Globus pallidus (tissue), 1 donor: Measurements from ENCODE around the gene POLR2C.
A peak's percentile ranks its signal among the peaks of the same experiment; 100 is the strongest.
"Not testable (repeated sequence)": the region's sequence is repeated elsewhere in the genome, so short reads cannot be mapped to it uniquely, and the experiment has no call there.

ENCODE experiments used
- DNase-seq: peaks from one replicate; pipeline ENCODE4 v3.0.0-alpha.2; 2015; ENCODE audit warnings: low spot score

POLR2C gene

DNA sequence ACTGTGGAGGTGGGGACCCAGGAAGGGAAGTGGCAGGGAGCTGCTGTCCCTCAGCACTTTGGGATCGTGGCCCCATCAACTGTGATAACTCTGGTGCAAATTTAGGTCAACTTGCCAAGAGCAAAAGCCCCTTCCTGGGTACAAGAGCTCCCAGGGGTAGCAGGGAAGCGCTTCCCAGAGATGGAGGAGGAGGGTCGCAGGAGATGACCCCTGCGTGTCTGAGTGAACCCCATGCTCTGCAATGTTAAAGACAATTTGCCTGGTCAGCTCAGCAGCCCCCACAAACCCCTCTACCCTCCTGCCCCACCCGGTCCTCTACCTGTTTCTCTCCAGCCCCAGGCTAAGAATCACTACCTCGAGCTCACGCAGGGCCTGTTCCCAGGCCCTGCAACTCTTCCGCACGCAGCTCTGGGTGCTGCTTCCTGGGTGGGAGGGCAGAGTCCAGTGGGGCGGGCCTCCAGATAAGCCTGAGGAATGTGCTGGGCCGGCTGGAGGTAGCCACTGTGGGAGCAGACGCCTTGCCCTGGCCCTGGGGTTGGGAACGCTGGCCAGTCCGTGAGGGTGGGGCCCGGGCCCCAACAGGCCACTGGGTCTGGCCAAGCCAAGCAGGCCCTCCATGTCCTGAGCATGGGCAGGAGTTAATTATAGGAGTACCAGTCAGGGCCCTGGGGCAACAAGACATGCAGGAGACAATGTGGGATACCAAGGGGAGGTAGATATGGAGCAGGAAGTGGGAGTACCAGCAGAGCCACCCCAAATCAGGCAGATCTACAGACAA, 17.7 kb downstream of the POLR2C start:
- no peak for DNase-seq

DNA sequence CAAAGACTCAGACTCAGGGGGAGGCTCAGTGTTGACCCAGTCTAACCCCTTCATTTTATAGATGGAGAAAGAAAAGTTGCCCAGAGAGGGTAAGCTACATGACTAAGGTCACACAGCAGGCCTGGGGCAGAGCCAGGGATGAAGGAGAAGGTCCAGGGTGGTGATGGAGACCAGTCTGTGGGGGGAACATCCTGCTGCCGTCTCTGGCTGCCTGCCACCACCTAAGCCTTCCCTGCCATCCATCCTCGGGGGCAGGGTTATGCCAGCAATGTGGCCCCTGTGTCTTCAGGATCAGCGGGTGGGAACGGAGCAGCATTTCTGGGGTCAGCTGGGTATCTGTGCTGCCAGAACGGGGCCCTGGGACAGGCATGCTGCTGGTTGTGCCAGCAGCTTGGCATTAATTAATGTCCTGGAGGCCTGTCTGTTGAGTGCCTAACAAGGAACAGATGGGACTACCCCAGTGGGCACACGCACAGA, 18.3 kb downstream of the POLR2C start:
- no peak for DNase-seq

DNA sequence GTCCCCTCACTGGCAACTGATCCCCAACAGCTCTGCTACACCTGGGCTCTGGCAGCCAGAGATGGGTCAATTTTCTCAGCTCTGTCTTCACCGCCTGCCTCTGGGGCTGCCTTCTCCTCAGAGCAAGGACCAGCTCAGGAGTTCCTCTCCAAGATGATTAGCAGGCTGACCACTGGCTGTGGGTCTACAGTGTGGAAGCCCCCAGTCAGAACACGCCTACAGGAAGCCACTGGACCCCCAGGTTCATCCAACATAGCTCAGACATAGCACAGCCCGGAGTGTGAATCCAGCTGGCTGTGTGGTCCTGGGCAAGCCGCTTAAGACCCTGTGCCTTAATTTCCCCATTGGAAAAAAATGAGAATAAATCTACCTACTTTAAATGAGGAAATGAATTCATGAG, 18.9 kb downstream of the POLR2C start:
- DNase-seq: no peak

DNA sequence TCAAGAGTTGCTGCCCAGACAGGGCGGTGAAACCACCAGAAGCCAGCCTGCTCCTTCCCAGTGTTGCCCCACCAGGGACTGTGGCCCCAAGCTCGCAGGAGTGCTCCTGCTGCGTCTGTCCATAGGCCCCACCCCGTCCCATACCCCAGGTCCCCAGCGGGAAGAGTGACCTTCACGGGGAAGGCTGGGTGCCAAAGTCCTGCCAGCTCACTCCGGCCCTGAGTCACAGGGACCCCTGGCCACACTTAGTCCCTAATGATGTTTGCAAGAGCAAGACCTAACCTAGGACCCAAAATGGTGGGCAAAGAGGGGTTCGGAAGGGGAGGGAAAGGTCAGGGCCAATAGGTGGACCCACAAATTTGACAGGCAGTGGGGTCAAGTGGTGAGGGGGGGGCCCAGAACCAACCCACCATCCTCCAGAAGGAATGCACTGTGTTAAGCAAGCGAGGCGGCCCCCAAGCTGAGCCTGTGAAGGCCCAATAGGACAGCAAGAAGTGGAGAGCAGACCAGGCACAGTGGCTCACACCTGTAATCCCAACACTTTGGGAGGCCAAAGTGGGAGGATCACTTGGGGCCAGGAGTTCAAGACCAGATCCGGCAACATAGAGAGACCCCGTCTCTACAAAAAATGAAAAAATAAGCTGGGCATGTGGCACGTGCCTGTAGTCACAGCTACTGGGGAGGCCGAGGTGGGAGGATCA, 20.5 kb downstream of the POLR2C start:
- DNase-seq: no peak

DNA sequence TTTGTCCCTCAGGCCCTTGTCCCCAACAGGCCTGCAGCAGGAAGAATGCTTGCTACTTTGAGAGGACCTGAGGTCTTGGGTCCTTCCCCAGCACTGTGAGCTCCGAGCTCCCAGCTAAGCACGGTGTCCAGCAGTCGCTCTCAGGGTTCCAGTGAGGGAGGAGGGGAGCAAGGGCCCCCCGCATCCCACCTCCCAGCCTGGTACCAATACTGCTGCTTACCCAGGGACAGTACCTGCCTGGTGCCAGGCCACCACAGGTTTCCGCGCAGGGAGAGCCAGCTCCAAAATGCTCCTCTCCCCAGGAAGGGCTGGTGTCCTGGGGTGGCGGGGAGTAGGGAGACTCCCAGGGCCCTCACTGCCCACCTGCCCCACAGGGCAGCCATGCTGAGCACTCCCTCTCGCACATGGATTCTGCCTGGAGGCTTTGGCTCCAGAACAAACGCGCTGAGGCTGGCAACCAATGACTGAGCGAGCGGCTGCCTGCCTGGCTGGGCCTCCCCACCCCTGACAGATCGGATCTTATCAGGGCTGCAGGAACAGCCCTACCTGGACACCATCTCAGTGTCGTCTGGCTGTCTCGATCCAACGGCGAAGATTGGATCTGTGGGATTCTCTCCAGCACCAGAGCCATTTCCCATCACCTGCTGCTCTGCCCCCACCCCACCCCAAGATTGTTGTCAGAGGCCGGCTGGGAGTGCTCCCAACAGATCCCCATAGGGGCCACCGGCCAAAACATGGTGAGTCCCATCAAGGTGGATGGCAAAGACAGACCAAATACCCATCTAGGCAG, 21.4 kb downstream of the POLR2C start:
- no peak for DNase-seq

DNA sequence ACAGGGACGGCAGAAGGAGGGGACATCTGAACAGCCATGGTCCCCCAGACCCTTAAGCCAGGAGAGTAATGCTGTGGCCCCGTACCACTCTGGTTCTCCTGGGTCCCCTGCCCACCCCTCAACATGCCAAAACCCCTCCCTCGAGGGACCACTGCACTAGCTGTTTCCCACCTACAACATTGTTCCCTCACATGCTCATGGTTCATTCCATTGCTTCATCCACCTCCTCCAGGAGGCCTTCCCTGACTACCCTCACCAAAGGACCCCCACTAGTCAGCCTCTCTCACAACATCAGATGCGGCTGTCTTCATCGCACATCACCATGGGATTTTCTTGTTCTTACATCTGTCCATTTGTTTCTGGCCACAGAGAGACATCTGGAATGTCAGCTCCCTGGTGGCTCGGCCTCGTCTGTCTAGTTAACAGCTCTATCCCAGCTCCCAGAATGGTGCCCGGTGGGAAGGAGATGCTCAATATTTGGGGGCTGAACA, 22.1 kb downstream of the POLR2C start:
- no peak for DNase-seq

DNA sequence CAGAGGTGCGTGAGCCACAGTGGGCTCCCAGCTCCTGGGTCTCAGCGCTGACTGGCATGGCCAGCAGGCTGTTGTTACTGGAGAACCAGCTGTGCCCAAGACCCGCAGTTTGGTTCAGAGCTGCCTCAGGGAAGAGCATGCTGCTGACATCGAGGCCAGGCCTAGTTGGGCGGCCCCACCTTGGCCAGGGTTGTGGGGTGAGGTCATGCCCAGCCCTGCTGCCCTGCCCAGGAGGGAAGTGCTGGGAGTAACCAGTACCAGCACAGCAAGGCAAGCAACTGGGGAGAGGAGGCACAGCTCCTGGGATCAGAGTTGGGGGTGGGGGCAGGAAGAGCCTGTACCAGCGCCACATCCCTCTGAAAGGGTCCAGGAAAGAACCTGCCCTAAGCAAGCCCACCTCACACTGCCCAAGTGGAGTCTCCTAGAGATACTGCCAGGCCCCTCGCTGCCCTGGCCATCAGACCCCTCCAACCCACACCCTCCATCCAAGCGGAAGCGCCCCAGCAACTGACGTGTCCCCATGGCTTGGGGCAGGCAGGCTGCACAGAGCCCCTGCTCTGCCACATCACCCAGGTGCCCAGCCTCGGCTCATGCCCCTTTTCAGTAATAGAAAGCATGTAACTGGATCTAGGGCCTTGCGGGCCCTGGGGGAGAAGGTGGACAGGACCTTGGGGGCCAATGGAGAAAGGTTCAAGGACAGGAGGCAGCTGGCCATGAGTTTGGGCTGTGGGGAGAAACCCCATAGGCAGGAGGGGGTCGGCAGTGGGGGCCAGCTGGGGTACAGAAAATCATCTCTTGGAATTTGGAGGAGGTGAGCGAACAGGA, 22.8 kb downstream of the POLR2C start:
- DNase-seq: no peak

DNA sequence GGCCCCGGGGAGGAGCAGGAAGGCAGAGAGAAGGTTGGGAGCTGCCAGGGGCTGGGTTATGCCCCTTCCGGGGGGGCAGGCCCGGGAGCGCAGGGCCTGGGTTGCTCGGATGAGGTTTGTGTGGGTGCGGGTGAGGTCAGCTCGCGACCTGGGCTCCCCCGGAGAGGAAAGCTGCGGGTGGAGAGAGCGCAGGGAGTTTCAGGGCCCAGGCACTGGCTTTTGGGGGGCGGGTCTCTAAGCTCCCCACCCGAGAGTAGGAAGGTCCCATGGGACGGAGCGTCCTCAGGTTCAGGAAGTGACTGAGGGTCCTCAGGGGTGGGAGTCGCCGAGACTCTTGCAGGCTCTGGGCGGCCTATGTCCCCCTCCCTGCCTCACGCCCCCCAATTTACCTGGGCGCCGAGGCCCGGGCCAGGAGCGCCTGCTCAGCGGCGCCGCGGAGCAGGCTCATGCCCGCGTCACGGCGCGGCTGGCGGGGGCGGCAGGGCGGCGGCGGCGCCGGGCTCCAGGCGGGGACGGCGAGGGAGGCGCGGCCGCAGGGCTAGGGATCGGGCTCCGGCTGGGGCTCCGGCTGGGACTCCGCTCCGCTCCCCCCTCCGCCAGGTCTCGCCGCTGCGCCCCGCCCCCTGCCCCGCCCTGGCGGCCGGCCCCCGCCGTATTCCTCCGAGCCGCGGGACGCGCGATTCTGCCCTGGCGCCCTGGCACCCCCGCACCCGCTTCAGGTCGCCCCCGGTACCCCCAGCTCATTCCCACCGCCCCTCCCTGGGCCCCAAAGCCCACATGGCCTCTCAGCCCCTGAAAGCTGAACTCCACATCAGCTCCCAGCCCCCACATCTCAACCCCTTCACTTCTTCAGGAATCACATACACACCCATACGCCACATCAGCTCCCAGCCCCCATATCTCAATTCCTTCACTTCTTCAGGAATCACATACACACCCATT, 23.7 kb downstream of the POLR2C start, which contains the start of gene DOK4:
TSS of gene DOK4 (minus strand) at position 578 of the 942 bp plus-strand sequence. CDS start 6,986 bp downstream, outside the sequence.
- DNase-seq: peak; percentile 38

DNA sequence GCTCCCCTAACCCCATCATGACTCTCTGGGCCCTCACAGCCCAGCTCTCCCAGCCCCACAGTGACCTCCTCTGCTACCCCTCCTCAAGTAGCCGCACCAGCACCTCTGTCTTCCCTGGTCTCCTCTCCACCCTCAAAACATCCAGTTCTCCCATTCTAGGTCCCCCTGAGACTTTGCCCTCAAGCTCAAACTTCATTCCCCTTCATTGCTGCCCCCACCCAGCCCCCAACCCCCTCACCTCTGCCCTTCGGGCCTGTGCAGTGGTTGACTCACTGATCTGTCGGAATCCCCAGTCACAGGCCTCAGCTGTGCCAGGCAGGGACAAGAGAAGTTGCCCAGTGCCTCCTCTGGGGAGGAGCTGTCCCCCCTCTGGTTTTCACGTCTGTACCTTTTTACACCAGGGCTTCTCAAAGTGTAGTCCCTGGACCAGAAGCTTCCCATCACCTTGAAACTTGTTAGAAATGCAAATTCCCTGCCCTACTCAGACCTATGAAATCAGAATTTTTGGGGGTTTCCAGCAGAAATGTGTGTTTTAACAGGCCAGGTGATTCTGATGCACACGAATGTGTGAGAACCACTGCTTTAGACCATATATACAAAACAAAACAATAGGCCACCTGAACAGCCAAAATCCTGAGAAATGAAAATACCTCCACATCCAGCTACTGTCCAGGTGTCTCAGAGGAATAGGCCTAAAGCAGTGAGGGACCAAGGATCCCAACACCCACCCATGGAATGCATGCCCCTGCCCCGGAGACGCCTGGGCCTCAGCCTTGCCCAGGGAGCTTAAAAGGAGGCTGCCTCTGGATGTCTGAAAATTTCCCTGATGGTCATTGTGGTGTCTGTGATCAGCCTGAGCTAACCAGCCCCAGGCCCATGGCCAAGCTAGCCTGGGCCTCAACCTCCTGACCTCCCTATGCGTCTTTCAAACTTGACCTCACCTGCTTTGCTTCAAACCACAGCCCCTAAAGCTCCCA, 24.7 kb downstream of the POLR2C start:
- DNase-seq: no peak

DNA sequence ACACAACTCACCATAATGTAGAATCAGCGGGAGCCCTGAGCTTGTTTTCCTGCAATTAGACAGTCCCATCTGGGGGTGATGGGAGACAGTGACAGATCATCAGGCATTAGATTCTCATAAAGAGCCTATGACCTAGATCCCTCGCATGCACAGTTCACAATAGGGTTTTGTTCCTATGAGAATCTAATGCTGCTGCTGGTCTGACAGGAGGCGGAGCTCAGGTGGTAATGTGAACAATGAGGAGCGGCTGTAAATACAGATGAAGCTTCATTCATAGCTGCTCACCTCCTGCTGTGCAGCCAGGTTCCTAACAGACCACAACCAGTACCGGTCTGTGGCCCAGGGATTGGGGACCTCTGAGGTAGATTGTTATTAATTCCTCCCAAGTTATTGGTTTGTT, 26.8 kb downstream of the POLR2C start:
- DNase-seq: no peak

DNA sequence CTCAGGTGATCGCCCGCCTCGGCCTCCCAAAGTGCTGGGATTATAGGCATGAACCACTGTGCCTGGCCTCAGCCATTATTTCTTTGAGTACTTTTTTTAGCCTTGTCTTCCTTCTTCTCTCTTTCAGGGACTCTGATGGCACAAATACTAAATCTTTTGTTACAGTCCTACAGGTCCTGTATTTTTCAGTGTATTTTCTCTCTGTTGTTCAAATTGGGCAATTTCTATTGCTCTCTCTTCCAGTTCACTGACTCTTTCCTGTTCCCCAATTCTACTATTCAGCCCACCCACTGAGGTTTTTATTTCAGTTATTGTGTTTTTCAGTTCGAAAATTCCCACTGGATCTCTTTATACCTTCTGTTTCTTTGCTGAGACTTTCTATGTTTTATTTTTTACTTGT, 31.3 kb downstream of the POLR2C start:
- DNase-seq: no peak

DNA sequence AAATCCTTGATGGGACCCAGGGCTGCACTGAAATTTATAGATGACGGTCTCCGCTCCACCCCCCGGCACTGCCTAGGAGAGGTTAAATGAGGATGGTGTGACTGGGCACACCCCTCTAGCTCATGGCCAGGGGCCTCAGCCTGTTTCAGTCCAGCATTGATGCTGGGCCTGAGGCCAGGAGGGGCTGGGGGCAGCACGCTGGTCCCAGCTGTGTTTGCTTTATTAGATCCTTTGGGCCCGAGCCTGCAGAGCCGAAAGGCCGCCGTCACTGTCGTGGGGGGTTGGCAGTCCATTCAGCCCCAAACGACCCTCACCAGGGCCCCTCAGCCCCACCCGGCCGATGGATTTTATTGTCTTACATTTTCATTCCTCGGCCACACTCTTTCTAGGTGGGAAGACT, 34.6 kb downstream of the POLR2C start:
- no peak for DNase-seq

DNA sequence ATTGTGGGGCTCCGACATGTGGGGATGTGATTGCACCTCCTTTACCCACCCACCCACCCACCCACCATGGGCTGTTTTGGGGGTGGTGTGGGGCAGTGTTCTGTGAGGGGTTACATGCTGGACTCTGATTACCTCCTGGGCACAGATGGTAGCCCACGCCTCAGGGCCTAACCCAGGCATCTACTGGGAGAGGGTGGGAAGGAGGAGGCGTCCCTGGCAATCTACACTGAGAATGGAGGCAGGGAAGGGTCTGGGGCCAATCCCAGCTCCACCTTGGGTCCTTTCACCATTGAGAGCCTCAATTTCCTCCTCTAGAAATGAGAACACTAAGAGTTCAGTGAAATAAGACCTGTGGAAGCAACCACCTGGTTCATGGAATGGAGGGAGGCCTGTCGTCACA, 35.6 kb downstream of the POLR2C start:
- no peak for DNase-seq

DNA sequence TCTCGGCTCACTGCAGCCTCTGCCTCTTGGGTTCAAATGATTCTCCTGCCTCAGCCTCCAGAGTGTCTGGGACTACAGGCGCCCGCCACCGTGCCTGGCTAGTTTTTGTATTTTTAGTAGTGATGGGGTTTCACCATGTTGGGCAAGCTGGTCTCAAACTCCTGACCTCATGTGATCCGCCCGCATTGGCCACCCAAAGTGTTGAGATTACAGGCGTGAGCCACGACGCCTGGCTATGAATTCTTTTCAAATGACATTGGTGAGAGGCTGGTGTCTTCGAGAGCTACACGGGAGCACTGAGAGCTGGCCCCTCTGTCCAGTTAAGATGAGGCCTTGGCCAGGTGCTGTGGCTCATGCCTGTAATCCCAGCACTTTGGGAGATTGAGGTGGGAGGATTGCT, 37.5 kb downstream of the POLR2C start:
- DNase-seq: not testable (repeated sequence)

DNA sequence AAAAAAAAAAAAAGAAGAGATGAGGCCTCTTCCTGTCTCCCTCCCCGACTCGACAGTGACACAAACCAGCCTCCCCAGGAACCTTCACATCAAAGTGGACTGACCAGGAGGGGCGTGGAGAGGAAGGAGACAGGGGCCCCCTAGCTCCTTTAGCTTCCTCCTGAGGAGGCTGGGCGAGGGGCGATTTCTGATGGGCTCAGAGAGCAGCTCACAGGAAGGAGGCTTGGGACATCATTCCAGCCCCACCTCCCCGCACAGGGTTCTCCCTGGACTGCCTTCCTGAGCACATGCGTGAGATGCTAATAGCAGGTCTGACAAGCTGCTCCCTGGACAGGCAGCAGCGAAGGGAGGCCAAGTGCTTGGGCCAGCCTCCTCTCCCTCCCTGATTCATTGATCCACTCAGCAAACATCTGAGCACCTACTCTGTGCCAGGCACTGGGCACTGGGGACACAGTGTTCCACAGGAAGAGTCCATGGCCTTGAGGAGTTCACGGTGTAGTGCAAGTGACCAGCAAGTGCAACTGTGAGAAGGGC, 38.2 kb downstream of the POLR2C start:
- no peak for DNase-seq

DNA sequence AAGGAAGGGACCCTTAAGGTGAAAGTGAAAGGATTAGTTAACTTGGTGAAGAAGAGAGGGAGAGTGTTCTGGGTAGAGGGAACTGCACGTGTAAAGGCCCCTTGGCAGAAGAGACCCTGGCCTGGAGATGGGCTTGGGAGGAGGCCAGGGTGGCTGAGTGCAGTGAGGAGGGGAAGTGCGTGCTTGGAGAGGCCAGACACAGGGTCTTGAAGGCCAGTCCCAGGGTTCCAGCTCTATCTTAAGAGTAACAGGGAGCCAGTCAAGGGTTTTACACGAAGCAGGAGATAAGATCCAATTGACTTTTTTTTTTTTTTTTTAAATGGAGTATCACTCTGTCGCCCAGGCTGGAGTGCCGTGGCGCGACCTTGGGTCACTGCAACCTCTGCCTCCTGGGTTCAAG, 39.0 kb downstream of the POLR2C start:
- no peak for DNase-seq

DNA sequence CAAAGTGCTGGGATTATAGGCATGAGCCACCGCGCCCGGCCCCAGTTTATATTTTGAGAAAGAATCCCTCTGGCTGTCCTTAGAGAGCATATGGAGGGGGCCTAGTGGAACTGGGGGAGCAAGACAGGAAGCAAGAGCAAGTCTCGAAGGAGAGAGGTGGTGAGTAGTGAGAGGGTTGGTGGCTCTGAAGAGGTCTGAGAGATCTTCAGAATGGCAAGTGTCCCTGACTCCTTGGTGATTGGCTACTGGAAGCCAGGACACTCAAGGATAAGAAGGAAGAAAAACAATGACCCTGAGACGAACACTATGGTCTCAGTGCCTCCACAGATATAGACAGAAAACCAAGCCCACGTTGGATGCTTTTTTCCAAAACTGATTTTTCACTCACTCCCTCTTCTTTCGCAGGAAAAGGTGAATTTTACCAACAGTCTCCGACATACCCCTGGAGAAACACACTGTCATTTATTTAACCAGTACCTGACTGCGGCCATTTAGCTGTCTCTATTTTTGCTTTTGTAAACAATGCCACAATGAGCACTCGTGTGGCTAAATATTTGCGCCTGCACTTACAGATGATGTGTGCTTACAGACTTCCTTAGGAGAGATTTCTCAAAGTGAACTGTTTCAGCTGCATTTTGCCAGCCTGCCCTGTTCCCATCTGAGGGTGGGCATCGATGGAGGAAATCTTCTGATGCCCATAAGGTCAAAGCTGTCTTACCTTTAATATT, 39.7 kb downstream of the POLR2C start:
- DNase-seq: no peak

DNA sequence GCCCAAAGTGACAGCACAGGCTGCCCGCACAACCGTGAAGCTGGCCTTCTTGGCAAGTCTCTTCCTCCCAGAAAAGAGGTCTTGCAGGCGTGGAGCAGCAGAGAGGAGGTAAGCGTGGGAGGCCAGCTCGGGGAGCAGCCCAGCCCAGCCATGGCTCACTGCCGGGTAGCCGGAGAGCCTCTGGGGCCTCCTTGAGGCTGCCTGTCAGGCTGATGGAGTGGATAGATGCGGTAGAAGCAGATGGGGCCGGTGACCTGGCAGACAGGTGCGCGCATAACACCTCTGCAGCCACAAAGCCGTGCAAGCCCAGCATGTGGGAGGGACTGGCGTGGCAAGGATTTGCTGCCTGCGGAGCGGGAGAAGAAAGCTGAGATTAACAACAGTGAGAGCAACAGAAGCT, 40.9 kb downstream of the POLR2C start:
- DNase-seq: no peak
